Keratinocyte (primary cell): ENCODE data around the gene TEKT5. TPM values are rescaled to one million over a fixed set of nuclear protein-coding genes. Genes with fewer than 3 reads are reported as not detected.

Source experiments
- DNase-seq: peaks from one replicate; pipeline ENCODE4 v3.0.0-alpha.2; 2011; ENCODE audit warnings: low read depth, missing footprints, low spot score
- FAIRE-seq: peaks from 2 replicates; lab custom pipeline; 2011; peaks lifted over from hg19 to GRCh38; lab: Jason Lieb, UNC
- H2AFZ ChIP-seq: 2 replicates; pipeline ENCODE4 v1.6.0; 2012; ENCODE audit warnings: low read length, control low read depth, inconsistent platforms; ENCODE audit not compliant: control insufficient read depth
- H3K27ac ChIP-seq: 2 replicates; pipeline ENCODE4 v1.5.1; 2011; ENCODE audit warnings: low read length; ENCODE audit not compliant: control insufficient read depth, insufficient read depth
- H3K27me3 ChIP-seq: 3 replicates; pipeline ENCODE4 v1.6.0; 2011; ENCODE audit warnings: low read length; ENCODE audit not compliant: control insufficient read depth, insufficient read depth; ENCODE audit errors: extremely low read depth
- H3K36me3 ChIP-seq, 2 experiments: 2 replicates in 1 of 2; 3 replicates in 1 of 2; pipeline ENCODE4 v1.5.1; 2011; ENCODE audit warnings: low read length in 2 of 2, mild to moderate bottlenecking in 1 of 2; ENCODE audit not compliant: control insufficient read depth in 2 of 2, insufficient read depth in 2 of 2; ENCODE audit errors: extremely low read depth in 1 of 2
- H3K4me1 ChIP-seq: 3 replicates; pipeline ENCODE4 v1.5.1; 2011; ENCODE audit warnings: low read length; ENCODE audit not compliant: control insufficient read depth, insufficient read depth; ENCODE audit errors: extremely low read depth
- H3K4me2 ChIP-seq: 3 replicates; pipeline ENCODE4 v1.6.0; 2011; ENCODE audit warnings: low read depth, low read length; ENCODE audit not compliant: control insufficient read depth, insufficient read depth; ENCODE audit errors: extremely low read depth
- H3K4me3 ChIP-seq, 3 experiments: fragments of 200-600 bp in 1 of 3; sonication (generic) in 1 of 3; 2 replicates in 2 of 3; 3 replicates in 1 of 3; pipeline ENCODE4 v1.5.1; 2011 to 2016; ENCODE audit warnings: low read length in 3 of 3, mild to moderate bottlenecking in 3 of 3, control low read depth in 2 of 3, inconsistent platforms in 1 of 3, low read depth in 1 of 3, mixed read lengths in 1 of 3, mixed run types in 1 of 3, moderate library complexity in 1 of 3; ENCODE audit not compliant: control insufficient read depth in 2 of 3, insufficient read depth in 2 of 3; ENCODE audit errors: extremely low read depth in 1 of 3
- H3K79me2 ChIP-seq: 2 replicates; pipeline ENCODE4 v1.6.0; 2012; ENCODE audit warnings: low read length; ENCODE audit not compliant: control insufficient read depth, insufficient read depth
- H3K9ac ChIP-seq: 3 replicates; pipeline ENCODE4 v1.6.0; 2011; ENCODE audit warnings: low read length; ENCODE audit not compliant: control insufficient read depth, insufficient read depth; ENCODE audit errors: extremely low read depth
- H3K9me1 ChIP-seq: 3 replicates; pipeline ENCODE4 v1.6.0; 2011; ENCODE audit warnings: low read length; ENCODE audit not compliant: control insufficient read depth, insufficient read depth; ENCODE audit errors: extremely low read depth
- H3K9me3 ChIP-seq: 2 replicates; pipeline ENCODE4 v1.5.1; 2012; ENCODE audit warnings: low read depth, low read length; ENCODE audit not compliant: control insufficient read depth
- H4K20me1 ChIP-seq: 3 replicates; pipeline ENCODE4 v1.6.0; 2011; ENCODE audit warnings: low read length; ENCODE audit not compliant: control insufficient read depth, insufficient read depth; ENCODE audit errors: extremely low read depth
- EZH2 ChIP-seq: IDR thresholded peaks from one replicate; pipeline ENCODE4 v1.6.1; 2012; ENCODE audit warnings: inconsistent platforms, mild to moderate bottlenecking, low read length, moderate library complexity
- dilution Hi-C: fragments of 300-500 bp; cut with MboI; formaldehyde crosslinking; loops from one replicate; pipeline ENCODE4 v1.7.0; 2020; ENCODE audit warnings: low sequenced_read_pairs; ENCODE audit not compliant: extremely low pct_ligation_motif_present
- polyA plus RNA-seq, 5 experiments: library from polyadenylated mRNA; depleted of rRNA in 3 of 5; stranded (reverse) in 3 of 5; stranded (forward) in 1 of 5; unstranded in 1 of 5; fragments of >200 nt; gene quantifications; 1 replicate in 1 of 5; 2 replicates in 3 of 5; 3 replicates in 1 of 5; pipeline versions ENCODE4 v1.2.1 to v1.2.3, GENCODE V29; 2011 to 2012; ENCODE audit warnings: missing spikeins in 2 of 5, low read depth in 1 of 5, low replicate concordance in 1 of 5
- TF ChIP-seq, protein P1 (sequence below), 3 experiments: IDR thresholded peaks in 1 of 3; conservative IDR thresholded peaks in 1 of 3; optimal IDR thresholded peaks in 1 of 3; 2 replicates in 2 of 3; 3 replicates in 1 of 3; pipeline versions ENCODE3 to v1.5.1; 2011; ENCODE audit warnings: low read length in 3 of 3, mild to moderate bottlenecking in 3 of 3, moderate library complexity in 2 of 3, control low read depth in 1 of 3, inconsistent platforms in 1 of 3; ENCODE audit not compliant: insufficient read depth in 2 of 3; ENCODE audit errors: extremely low read depth in 1 of 3

Gene TEKT5
- polyA plus RNA-seq, 1 donor (not counting 4 experiments of a cell fraction or from before 2014, with no cell fraction given): not detected

DNA sequence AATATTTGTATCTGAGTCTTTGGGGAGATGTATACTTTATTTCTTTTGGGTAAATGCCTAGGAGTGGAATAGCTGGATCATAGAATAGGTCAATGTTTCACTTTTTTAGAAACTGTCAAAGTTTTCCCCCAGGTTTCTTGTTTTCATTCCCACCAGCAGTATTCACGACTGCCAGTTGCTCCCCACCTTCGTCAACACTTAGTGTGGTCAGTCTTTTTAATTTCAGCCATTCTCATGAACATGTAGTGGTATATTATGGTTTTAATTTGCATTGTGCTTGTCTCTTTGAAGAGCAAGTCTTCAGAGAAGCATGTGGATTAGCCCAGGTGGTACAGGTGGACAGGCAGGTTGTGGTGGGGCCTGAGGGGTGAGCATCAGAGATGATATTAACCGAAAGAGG lies 53.8 kb downstream of the TEKT5 start:
- H2AFZ ChIP-seq: no peak overlapping the region

DNA sequence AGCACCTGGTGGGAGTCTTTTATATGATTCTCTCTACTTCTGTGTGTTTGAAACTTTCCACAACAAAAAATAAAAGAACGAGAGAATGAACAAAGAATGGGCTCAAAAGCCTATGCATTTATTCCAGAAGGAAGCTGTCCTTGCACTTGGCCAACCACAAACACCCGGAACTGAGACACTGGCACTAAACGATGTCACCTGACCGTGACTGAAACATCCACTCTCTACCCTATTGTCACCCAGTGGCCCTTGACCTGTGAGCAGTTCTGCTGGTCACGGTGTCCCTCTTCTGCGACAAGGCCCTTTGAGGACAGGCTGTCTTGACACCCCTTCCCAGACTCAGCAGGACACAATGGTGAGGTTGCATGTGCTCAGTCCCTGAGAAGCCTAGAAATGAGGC lies 56.6 kb downstream of the TEKT5 start:
- no peak overlapping the region for H2AFZ ChIP-seq

More for the DNA sequence above, 53.8 kb downstream of the TEKT5 start:
- Histone ChIP-seq H3K4me2 (no peak overlapping the region), H3K27me3 (no peaks in the 10 kb centered on the region), H3K9me1 (no peaks in the 10 kb centered on the region), H3K79me2 (no peaks in the 10 kb centered on the region), H4K20me1 (no peaks in the 10 kb centered on the region), H3K27ac (no peak overlapping the region), H3K9ac (no peak overlapping the region), H3K36me3 (no peaks in the 10 kb centered on the region), H3K4me1 (no peaks in the 10 kb centered on the region), H3K4me3 (no peak overlapping the region), H3K9me3 (no peaks in the 10 kb centered on the region)
- dilution Hi-C loops: no loop called here
- FAIRE-seq (no peak), DNase-seq (no peak)
- TF ChIP-seq, protein P1, sequence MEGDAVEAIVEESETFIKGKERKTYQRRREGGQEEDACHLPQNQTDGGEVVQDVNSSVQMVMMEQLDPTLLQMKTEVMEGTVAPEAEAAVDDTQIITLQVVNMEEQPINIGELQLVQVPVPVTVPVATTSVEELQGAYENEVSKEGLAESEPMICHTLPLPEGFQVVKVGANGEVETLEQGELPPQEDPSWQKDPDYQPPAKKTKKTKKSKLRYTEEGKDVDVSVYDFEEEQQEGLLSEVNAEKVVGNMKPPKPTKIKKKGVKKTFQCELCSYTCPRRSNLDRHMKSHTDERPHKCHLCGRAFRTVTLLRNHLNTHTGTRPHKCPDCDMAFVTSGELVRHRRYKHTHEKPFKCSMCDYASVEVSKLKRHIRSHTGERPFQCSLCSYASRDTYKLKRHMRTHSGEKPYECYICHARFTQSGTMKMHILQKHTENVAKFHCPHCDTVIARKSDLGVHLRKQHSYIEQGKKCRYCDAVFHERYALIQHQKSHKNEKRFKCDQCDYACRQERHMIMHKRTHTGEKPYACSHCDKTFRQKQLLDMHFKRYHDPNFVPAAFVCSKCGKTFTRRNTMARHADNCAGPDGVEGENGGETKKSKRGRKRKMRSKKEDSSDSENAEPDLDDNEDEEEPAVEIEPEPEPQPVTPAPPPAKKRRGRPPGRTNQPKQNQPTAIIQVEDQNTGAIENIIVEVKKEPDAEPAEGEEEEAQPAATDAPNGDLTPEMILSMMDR (optimal IDR thresholded peaks at IDR 0.05 in 1 of 3, IDR thresholded peaks at IDR 0.05 in 1 of 3, conservative IDR thresholded peaks at IDR 0.05 in 1 of 3; ENCODE audit: extremely low read depth in 1 of 3, insufficient read depth in 2 of 3, low read length in 3 of 3): no peak
- TF ChIP-seq EZH2: no peak

More for the DNA sequence above, 56.6 kb downstream of the TEKT5 start:
- Histone ChIP-seq H3K4me3 (no peak overlapping the region), H4K20me1 (no peaks in the 10 kb centered on the region), H3K4me1 (no peaks in the 10 kb centered on the region), H3K9me3 (no peaks in the 10 kb centered on the region), H3K27ac (no peak overlapping the region), H3K27me3 (no peaks in the 10 kb centered on the region), H3K9ac (no peak overlapping the region), H3K36me3 (no peaks in the 10 kb centered on the region), H3K9me1 (no peaks in the 10 kb centered on the region), H3K79me2 (no peaks in the 10 kb centered on the region), H3K4me2 (no peak overlapping the region)
- TF ChIP-seq EZH2: no peak
- TF ChIP-seq, protein P1 (optimal IDR thresholded peaks at IDR 0.05 in 1 of 3, IDR thresholded peaks at IDR 0.05 in 1 of 3, conservative IDR thresholded peaks at IDR 0.05 in 1 of 3; ENCODE audit: extremely low read depth in 1 of 3, insufficient read depth in 2 of 3, low read length in 3 of 3): no peak
- dilution Hi-C loops: no loop called here
- no peak for FAIRE-seq
- no peak for DNase-seq
